HepG2 (cell line): ENCODE data around the gene ANKRD11. TPM values are rescaled to one million over a fixed set of nuclear protein-coding genes. Genes with fewer than 3 reads are reported as not detected.
A peak's percentile ranks its signal among the peaks of the same experiment; 100 is the strongest.

Experiments used
- ATAC-seq: fragments of 200-7000 bp; cut with Tn5 transposase; 3 replicates; pipeline ENCODE4 v1.9.1; 2020; ENCODE audit warnings: mild to moderate bottlenecking, moderate library complexity
- BruUV-seq: library from RNA; stranded (reverse); fragments of 400-500 nt; replicated peaks from 2 replicates; lab custom pipeline; 2021; lab: Mats Ljungman, UMichigan
- CTCF ChIA-PET: fragments of 300-600 bp; formaldehyde crosslinking; extraction: SDS; loops from one replicate; lab custom pipeline; 2021; ENCODE audit warnings: low total read pairs, inconsistent platforms, low intra/inter-chr PET ratio; lab: Yijun Ruan, JAX
- POLR2A ChIA-PET: fragments of 350-600 bp; sonication (Branson Sonifier 250); formaldehyde crosslinking; loops from one replicate; lab custom pipeline; 2020; ENCODE audit warnings: antibody characterized with exemption, inconsistent platforms; lab: Yijun Ruan, JAX
- DNase-seq: peaks from one replicate; pipeline ENCODE4 v3.0.0-alpha.2; 2015; ENCODE audit warnings: low spot score
- FAIRE-seq: peaks from 3 replicates; lab custom pipeline; 2011; peaks lifted over from hg19 to GRCh38; lab: Jason Lieb, UNC
- H2AFZ ChIP-seq: one replicate; pipeline ENCODE4 v1.6.1; 2011; ENCODE audit warnings: low read length, inconsistent platforms
- H3K27ac ChIP-seq: fragments of 300-600 bp; 3 replicates; pipeline ENCODE4 v1.8.0; 2011; ENCODE audit warnings: mixed run types, mild to moderate bottlenecking, mixed read lengths, low read length, inconsistent platforms; ENCODE audit not compliant: insufficient read depth; ENCODE audit errors: extremely low read length
- H3K27me3 ChIP-seq, 2 experiments: fragments of 200-600 bp in 1 of 2; 2 replicates in 1 of 2; 3 replicates in 1 of 2; pipeline versions ENCODE4 v1.6.0 to v1.8.0; 2011; ENCODE audit warnings: low read length in 2 of 2, mild to moderate bottlenecking in 2 of 2, moderate library complexity in 2 of 2, inconsistent platforms in 1 of 2; ENCODE audit not compliant: insufficient read depth in 2 of 2, control insufficient read depth in 1 of 2
- H3K36me3 ChIP-seq, 2 experiments: fragments of 200-600 bp in 1 of 2; replicated peaks in 1 of 2; 2 replicates in 1 of 2; 3 replicates in 1 of 2; pipeline versions ENCODE4 v1.5.1 to v1.8.0; 2011; ENCODE audit warnings: low read length in 2 of 2, inconsistent platforms in 1 of 2; ENCODE audit not compliant: insufficient read depth in 2 of 2, control insufficient read depth in 1 of 2
- H3K4me1 ChIP-seq: 2 replicates; pipeline ENCODE4 v1.5.1; 2012; ENCODE audit warnings: low read length, inconsistent platforms; ENCODE audit not compliant: insufficient read depth
- H3K4me2 ChIP-seq: 2 replicates; pipeline ENCODE4 v1.6.0; 2011; ENCODE audit warnings: low read depth, low read length, inconsistent platforms
- H3K4me3 ChIP-seq, 3 experiments: fragments of 200-600 bp in 1 of 3; sonication (generic), shearing (Covaris generic) in 1 of 3; replicated peaks in 1 of 3; 2 replicates each; pipeline ENCODE4 v1.5.1; 2011 to 2016; ENCODE audit warnings: low read length in 3 of 3, inconsistent platforms in 2 of 3, low read depth in 2 of 3, mild to moderate bottlenecking in 2 of 3, control low read depth in 1 of 3, mixed read lengths in 1 of 3; ENCODE audit not compliant: insufficient read depth in 1 of 3
- H3K79me2 ChIP-seq: one replicate; pipeline ENCODE4 v1.6.1; 2011; ENCODE audit warnings: low read length, inconsistent platforms; ENCODE audit not compliant: insufficient read depth
- H3K9ac ChIP-seq: 2 replicates; pipeline ENCODE4 v1.6.0; 2011; ENCODE audit warnings: mild to moderate bottlenecking, low read depth, low read length, inconsistent platforms; ENCODE audit not compliant: insufficient read depth
- H3K9me3 ChIP-seq: 2 replicates; pipeline ENCODE4 v1.5.1; 2012; ENCODE audit warnings: mild to moderate bottlenecking, low read length
- H4K20me1 ChIP-seq: 2 replicates; pipeline ENCODE4 v1.6.0; 2011; ENCODE audit warnings: inconsistent platforms, mild to moderate bottlenecking, low read length, moderate library complexity; ENCODE audit not compliant: insufficient read depth
- CBX5 ChIP-seq: sonication (generic); formaldehyde crosslinking; IDR thresholded peaks from 2 replicates; pipeline ENCODE4 v1.4.0; 2020; ENCODE audit warnings: missing genetic modification reagents, borderline replicate concordance
- CEBPG ChIP-seq: IDR thresholded peaks from 2 replicates; pipeline ENCODE4 v1.6.1; 2016
- CREB1 ChIP-seq, 2 experiments: fragments of 450-650 bp in 1 of 2; IDR thresholded peaks; 2 replicates each; pipeline ENCODE4 v1.6.1; 2016 to 2017; ENCODE audit warnings: control low read depth in 1 of 2, mild to moderate bottlenecking in 1 of 2, missing compliant biosample characterization in 1 of 2, missing genetic modification characterization in 1 of 2
- DNMT3B ChIP-seq: conservative IDR thresholded peaks from 2 replicates; pipeline ENCODE4 v1.6.1; 2016; ENCODE audit warnings: missing biosample characterization, control low read depth
- FOXA1 ChIP-seq, 2 experiments: fragments of 450-650 bp in 1 of 2; sonication (generic) in 1 of 2; formaldehyde crosslinking in 1 of 2; IDR thresholded peaks; 2 replicates each; pipeline versions ENCODE4 v1.4.0 to v1.6.1; 2016 to 2020; ENCODE audit warnings: missing genetic modification reagents in 1 of 2
- LCORL ChIP-seq, 2 experiments: fragments of 450-650 bp in 1 of 2; sonication (generic) in 1 of 2; formaldehyde crosslinking in 1 of 2; IDR thresholded peaks; 2 replicates each; pipeline versions ENCODE4 v1.5.0 to v1.6.1; 2017 to 2020; ENCODE audit warnings: antibody characterized with exemption in 1 of 2, missing genetic modification reagents in 1 of 2
- RAD51 ChIP-seq: fragments of 450-650 bp; IDR thresholded peaks from 2 replicates; pipeline ENCODE4 v1.6.1; 2016; ENCODE audit warnings: borderline replicate concordance
- SMC3 ChIP-seq: IDR thresholded peaks from 2 replicates; pipeline ENCODE4 v1.6.1; 2011; ENCODE audit warnings: low read length, improper control_type of control experiment
- TIGD3 ChIP-seq: sonication (generic); formaldehyde crosslinking; IDR thresholded peaks from 2 replicates; pipeline ENCODE4 v1.5.1; 2020; ENCODE audit warnings: mild to moderate bottlenecking, missing genetic modification reagents, borderline replicate concordance
- ZBTB7A ChIP-seq: sonication (generic); formaldehyde crosslinking; IDR thresholded peaks from 2 replicates; pipeline ENCODE4 v1.8.0; 2022; ENCODE audit warnings: mild to moderate bottlenecking, missing genetic modification reagents
- ZMAT3 ChIP-seq: sonication (generic); formaldehyde crosslinking; conservative IDR thresholded peaks from 2 replicates; pipeline ENCODE4 v1.7.0; 2021; ENCODE audit warnings: missing genetic modification reagents
- ZNF121 ChIP-seq: sonication (generic); formaldehyde crosslinking; IDR thresholded peaks from 2 replicates; pipeline ENCODE4 v1.5.0; 2020; ENCODE audit warnings: mild to moderate bottlenecking, missing genetic modification reagents
- ZNF292 ChIP-seq: sonication (generic); formaldehyde crosslinking; IDR thresholded peaks from 2 replicates; pipeline ENCODE4 v1.8.1; 2022; ENCODE audit warnings: mild to moderate bottlenecking, low read depth, missing genetic modification reagents, borderline replicate concordance
- ZNF296 ChIP-seq: sonication (generic); formaldehyde crosslinking; conservative IDR thresholded peaks from 2 replicates; pipeline ENCODE4 v1.5.0; 2020; ENCODE audit warnings: mild to moderate bottlenecking, missing genetic modification reagents
- ZNF350 ChIP-seq: sonication (generic); formaldehyde crosslinking; IDR thresholded peaks from 2 replicates; pipeline ENCODE4 v1.4.0; 2020; ENCODE audit warnings: mild to moderate bottlenecking, low read depth, missing genetic modification reagents, borderline replicate concordance
- ZNF770 ChIP-seq: sonication (generic); formaldehyde crosslinking; IDR thresholded peaks from 2 replicates; pipeline ENCODE4 v1.5.0; 2020; ENCODE audit warnings: mild to moderate bottlenecking, missing genetic modification reagents
- WGBS: methylation state at CpG from one replicate; pipeline ENCODE4 v1.1.6; 2017; ENCODE audit warnings: low lambda C conversion rate; 5-methylcytosine and 5-hydroxymethylcytosine counted together
- in situ Hi-C: cut with HindIII; loops from 2 replicates; pipeline ENCODE4 v1.10.0; 2017; ENCODE audit warnings: low pct_unique_long_range_greater_than_20kb; ENCODE audit not compliant: extremely low pct_ligation_motif_present
- intact Hi-C: fragments of 100-400 bp; cut with micrococcal nuclease; formaldehyde crosslinking; loops from one replicate; pipeline ENCODE4 v1.10.0; 2022; ENCODE audit not compliant: unreplicated experiment
- polyA plus RNA-seq, 8 experiments: library from polyadenylated mRNA; depleted of rRNA in 3 of 8; stranded (reverse) in 7 of 8; unstranded in 1 of 8; fragments of >200 nt; fragmentation: Illumina TruSeq in 4 of 8; extraction: Trizol in 4 of 8; gene quantifications; 2 replicates each; pipeline versions ENCODE4 v1.2.1 to v1.2.3, GENCODE V29; 2011 to 2016; ENCODE audit warnings: low read depth in 4 of 8, missing spikeins in 1 of 8, mixed read lengths in 1 of 8; ENCODE audit not compliant: insufficient read depth in 1 of 8
- total RNA-seq, 5 experiments: library from RNA; depleted of rRNA; stranded (reverse); fragments of >200 nt; fragmentation: Illumina TruSeq; extraction: Trizol; gene quantifications; 2 replicates each; pipeline ENCODE4 v1.2.3, GENCODE V29; 2016; ENCODE audit warnings: low read depth in 1 of 5
- TF ChIP-seq, protein P1 (sequence below): sonication (generic); formaldehyde crosslinking; IDR thresholded peaks from 2 replicates; pipeline ENCODE4 v1.4.0; 2020; ENCODE audit warnings: missing genetic modification reagents
- TF ChIP-seq, protein P2 (sequence below): sonication (generic); formaldehyde crosslinking; IDR thresholded peaks from 2 replicates; pipeline ENCODE4 v1.5.0; 2020; ENCODE audit warnings: missing genetic modification reagents

Gene ANKRD11
- total and polyA plus RNA-seq, 2 of the 13 experiments (the other 11 are each of a cell fraction or from before 2014, with no cell fraction given): 21.4 to 38.4 TPM

GRCh38 chr16:89473791-89474414, 16.5 kb downstream of the ANKRD11 start:
- Histone ChIP-seq H3K27ac (peak overlapping the region; percentile 8), H3K36me3 (peaks cover 3 to 13% of the 10 kb centered on the region in 2 experiments; a peak in 4 of 5 replicates), H3K9me3 (no peaks in the 10 kb centered on the region), H3K79me2 (peaks cover 95% of the 10 kb centered on the region), H3K4me3 (no peak overlapping the region), H3K9ac (no peak overlapping the region), H3K4me1 (peaks cover 70% of the 10 kb centered on the region), H2AFZ (no peak overlapping the region), H3K27me3 (no peaks in the 10 kb centered on the region), H4K20me1 (peaks cover 96% of the 10 kb centered on the region), H3K4me2 (no peak overlapping the region)
- 72% methylated on average over 9 of the region's 9 CpGs for WGBS
- FAIRE-seq: no peak
- ATAC-seq: no peak
- ChIA-PET CTCF (no interaction called here), POLR2A (interaction anchor here (1.2 kb wide), 1 partner anchor 16 kb away, joined by 3 read pairs; no protein-coding TSS in a partner anchor)
- no peak for DNase-seq
- in situ Hi-C loops (no loop called here), intact Hi-C loops (no loop called here)
- BruUV-seq: no TSS peak
- TF ChIP-seq DNMT3B (CRISPR knock-in tag) (0 out of 2 replicates have a peak, but pooled peaks have one; percentile 39), SMC3 (no peak), CREB1 (IDR thresholded peaks at IDR 0.05) (no peak), CREB1 (CRISPR knock-in tag; IDR thresholded peaks at IDR 0.05) (no peak), LCORL (IDR thresholded peaks at IDR 0.05) (no peak), LCORL (CRISPR knock-in tag; IDR thresholded peaks at IDR 0.05) (peak; percentile 36; the same call in 1 of the 2 replicates), ZMAT3 (CRISPR knock-in tag) (no peak), ZNF121 (CRISPR knock-in tag) (0 out of 2 replicates have a peak, but pooled peaks have one; percentile 24), RAD51 (no peak), CBX5 (CRISPR knock-in tag) (0 out of 2 replicates have a peak, but pooled peaks have one; percentile 42), ZNF292 (CRISPR knock-in tag) (peak; percentile 30; the same call in 1 of the 2 replicates), ZNF350 (CRISPR knock-in tag) (no peak), ZBTB7A (CRISPR knock-in tag) (no peak), FOXA1 (IDR thresholded peaks at IDR 0.05) (no peak), FOXA1 (CRISPR knock-in tag; IDR thresholded peaks at IDR 0.05) (peak; percentile 11; the same call in 1 of the 2 replicates), CEBPG (peak; percentile 67; the same call in 1 of the 2 replicates), TIGD3 (CRISPR knock-in tag) (no peak), ZNF296 (CRISPR knock-in tag) (no peak), ZNF770 (no peak)
- TF ChIP-seq, protein P1, sequence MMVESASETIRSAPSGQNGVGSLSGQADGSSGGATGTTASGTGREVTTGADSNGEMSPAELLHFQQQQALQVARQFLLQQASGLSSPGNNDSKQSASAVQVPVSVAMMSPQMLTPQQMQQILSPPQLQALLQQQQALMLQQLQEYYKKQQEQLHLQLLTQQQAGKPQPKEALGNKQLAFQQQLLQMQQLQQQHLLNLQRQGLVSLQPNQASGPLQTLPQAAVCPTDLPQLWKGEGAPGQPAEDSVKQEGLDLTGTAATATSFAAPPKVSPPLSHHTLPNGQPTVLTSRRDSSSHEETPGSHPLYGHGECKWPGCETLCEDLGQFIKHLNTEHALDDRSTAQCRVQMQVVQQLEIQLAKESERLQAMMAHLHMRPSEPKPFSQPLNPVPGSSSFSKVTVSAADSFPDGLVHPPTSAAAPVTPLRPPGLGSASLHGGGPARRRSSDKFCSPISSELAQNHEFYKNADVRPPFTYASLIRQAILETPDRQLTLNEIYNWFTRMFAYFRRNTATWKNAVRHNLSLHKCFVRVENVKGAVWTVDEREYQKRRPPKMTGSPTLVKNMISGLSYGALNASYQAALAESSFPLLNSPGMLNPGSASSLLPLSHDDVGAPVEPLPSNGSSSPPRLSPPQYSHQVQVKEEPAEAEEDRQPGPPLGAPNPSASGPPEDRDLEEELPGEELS (CRISPR knock-in tag): 0 out of 2 replicates have a peak, but pooled peaks have one; percentile 10
- TF ChIP-seq, protein P2, sequence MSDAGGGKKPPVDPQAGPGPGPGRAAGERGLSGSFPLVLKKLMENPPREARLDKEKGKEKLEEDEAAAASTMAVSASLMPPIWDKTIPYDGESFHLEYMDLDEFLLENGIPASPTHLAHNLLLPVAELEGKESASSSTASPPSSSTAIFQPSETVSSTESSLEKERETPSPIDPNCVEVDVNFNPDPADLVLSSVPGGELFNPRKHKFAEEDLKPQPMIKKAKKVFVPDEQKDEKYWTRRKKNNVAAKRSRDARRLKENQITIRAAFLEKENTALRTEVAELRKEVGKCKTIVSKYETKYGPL (CRISPR knock-in tag): peak; percentile 53; the same call in 1 of the 2 replicates
